ENCODE data around the gene PREX1.
A peak's percentile ranks its signal among the peaks of the same experiment; 100 is the strongest.

Gene PREX1

DNA sequence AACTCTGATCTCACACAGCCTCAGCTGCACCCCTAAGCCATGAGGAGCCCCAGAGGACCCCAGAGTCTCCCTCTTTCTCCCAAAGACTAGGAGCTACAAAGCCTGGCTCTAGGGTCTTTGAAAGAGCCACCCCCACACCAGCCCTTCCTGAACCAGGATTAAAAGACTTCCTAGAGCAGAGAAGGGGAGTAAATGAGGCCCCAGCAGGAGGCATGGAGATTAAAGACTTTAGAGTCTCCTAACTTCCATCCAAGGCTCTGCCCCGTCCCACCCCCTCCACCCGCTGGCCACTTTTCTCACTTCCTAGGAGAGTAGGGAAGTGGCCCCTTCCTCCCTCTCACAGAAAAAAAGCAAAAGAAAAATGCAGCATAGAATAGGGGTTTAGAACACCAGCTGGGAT is 1.7 kb downstream of the PREX1 start:
- peak in 2 of 14 donors; percentile 51 to 56 for DNase-seq

DNA sequence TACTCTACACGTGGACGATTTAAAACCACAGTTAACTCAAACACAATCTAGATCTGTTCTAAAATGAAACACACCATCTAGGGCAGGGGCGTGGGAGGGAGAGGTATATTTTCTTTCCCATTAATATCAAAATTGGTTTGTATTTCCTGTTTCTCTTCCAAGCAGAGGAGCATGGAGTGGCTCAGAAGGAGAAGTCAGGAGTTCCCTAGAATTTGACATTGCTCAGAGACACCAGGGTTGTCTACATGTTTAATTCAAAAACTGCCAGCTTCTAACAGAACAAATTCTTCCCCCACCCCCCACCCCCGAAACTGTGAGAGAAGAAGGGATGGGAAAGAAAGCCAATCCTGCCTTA is 2.3 kb downstream of the PREX1 start:
- no peak for DNase-seq

DNA sequence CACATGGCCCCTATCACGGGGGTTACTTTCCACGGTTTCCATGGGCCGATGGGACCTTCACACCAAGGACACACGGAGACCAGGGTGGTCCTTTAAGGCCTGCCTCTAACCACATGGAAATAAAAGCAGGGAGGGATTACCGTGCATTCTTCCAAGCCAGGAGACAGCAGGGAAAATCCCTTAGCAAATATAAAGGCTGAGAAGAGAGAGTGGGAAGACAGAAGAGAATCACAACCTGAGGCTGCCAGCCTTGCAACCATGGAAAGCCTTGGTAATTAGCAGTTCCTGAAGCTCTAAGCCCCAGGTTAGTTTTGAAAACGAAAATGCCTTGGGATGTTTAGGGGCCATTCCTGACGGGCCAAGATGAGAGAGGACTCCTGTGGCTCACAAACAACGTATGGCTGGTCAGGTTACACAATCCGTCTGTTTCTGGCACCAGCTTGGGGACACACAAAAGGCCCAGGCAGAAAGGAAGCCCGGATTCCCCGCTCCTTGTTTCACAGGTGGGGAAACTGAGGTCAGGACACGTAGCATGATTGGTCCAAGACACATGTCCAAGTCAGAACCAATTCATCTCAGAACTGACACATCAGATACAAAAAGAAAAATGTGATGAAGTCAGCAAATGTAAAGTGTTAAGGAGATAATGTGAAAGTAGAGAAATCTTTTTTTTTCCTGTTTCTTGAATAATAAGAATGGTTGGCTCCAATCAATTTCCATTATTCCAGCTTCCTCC is 2.8 kb downstream of the PREX1 start:
- DNase-seq, result peak in 2 of 14 donors; percentile 18 to 19

DNA sequence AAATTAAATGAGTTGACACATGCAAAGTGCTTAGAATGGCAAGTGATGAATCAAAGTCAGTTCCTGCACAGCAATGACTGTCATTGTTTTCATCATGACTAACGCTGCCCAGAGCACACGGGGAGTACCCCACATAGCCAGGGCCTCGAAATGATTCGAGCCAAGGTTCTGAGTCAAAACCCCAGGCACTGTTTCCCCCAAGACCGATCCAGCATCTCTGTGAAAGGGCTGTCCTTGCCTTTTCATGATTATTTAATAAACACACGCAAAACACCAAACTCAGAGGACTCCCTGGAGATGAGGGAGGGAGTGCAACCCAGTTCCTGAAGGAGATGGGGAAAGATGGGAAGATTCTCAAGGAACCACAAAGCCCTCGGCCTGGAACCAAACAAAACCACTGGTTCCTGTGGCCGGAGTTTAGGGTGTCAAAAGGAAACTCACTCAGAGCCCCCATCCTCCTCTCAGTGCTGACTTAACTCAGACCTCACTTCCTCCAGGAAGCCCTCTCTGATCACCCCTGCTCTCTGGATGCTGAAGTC is 3.8 kb downstream of the PREX1 start:
- DNase-seq, result peak in 4 of 14 donors; percentile 52 to 68 (median 60)

DNA sequence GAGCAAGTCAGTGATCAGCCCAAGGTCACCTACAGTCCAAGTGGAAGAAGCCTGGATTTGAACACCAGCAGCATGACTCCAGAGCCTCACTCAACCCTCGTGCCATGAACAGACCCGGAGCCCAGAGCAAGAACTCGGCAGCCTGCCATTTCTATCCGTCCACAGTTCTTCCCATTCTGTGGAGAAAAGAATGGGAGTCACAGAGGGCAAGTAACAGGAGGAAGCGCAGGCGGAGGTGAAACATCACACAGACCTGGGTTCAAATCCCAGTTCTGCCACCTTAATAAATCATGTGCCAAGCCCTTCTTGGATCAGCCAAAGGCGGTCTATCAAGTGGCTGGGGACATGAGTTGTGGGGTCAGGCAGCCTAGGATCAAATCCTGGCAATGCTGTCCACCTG is 4.3 kb downstream of the PREX1 start:
- peak in 7 of 14 donors; percentile 27 to 72 (median 53) for DNase-seq

DNA sequence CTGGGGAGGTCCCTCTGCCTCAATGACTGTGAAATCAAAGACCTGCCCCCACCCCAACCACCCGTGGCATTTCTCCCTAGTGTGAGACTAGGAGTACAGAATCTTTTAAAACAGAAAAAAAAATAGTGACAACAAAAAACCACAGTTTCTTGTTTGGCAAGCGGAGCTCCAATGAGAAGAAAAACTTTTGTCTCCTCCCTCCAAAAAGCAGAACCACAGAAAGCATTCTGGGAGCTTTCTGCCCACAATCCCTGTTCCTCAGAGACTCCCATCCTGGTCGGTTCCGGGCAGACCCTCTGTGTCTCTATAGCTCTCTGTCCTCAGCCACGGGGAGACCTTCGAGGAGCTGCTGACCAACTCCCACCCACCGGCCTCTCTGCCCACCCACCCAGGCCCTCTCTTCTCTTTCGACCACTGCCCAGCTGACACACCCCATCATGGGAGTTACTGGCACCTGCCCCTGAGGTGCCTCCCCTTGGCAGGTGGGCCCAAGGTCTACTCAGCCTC is 4.9 kb downstream of the PREX1 start:
- DNase-seq, result peak in 6 of 14 donors; percentile 11 to 72 (median 56)

DNA sequence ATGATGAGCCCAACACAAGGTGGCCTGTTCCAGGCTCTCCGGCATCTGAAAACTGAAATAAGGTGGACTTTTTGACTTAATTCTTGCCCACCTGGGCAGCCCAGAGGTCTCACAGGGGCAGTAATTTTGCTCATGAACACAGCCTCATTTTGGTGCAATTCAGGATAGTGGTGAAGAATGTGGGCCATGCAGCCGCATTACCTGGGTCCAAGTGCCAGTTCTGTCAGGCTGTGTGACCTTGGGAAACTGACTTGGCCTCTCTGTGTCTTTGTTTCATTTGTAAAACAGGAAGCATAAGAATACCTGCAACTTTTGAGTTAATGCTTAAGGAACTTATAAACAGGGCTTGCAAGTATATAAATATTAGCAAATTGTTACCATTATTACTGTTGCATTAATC is 5.6 kb downstream of the PREX1 start:
- DNase-seq, result no peak

DNA sequence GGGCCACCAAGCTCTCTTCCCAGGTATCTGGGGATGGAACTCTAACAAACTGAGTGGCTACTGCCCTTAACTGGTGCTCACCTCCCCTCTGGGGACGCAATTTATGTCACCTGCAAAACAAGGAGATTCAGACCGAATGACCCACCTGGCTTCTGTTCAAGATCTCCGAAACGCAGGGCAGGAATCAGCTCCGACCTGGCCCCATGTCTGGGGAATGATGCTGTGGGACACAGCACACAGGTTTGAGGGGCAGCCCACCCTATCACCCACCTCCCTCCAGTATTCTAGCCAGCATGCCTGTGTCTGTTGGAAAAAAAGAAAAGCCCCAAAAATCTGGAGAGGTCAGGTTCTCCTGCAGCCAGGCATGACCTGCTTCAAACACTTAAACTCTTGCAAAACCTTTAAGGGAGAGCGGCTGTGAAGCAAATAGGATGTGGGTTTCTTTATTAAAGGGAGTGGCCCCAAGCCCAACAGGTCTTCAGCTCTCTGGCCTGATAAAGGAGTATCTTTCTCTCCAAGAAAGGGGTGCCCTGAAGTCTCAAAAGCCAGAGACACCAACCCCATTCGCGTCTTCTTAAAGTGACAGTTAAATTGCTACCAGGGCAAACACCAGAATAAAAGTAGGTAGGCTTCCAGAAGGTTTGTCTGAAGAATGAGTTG is 6.4 kb downstream of the PREX1 start:
- DNase-seq, result no peak

DNA sequence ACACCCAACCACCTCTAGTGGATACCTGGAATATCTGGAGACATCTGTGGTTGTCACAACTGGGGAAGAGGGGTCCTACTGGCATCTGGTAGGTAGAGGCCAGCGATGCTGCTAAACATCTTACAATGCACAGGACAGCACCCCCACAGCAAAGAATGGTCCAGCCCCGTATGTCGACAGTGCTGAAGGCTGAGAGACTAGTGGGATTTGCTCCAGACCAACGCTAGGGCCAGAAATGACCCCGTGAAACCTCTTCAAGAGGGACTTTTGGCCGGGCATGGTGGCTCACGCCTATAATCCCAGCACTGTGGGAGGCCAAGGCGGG is 7.2 kb downstream of the PREX1 start:
- no peak for DNase-seq

DNA sequence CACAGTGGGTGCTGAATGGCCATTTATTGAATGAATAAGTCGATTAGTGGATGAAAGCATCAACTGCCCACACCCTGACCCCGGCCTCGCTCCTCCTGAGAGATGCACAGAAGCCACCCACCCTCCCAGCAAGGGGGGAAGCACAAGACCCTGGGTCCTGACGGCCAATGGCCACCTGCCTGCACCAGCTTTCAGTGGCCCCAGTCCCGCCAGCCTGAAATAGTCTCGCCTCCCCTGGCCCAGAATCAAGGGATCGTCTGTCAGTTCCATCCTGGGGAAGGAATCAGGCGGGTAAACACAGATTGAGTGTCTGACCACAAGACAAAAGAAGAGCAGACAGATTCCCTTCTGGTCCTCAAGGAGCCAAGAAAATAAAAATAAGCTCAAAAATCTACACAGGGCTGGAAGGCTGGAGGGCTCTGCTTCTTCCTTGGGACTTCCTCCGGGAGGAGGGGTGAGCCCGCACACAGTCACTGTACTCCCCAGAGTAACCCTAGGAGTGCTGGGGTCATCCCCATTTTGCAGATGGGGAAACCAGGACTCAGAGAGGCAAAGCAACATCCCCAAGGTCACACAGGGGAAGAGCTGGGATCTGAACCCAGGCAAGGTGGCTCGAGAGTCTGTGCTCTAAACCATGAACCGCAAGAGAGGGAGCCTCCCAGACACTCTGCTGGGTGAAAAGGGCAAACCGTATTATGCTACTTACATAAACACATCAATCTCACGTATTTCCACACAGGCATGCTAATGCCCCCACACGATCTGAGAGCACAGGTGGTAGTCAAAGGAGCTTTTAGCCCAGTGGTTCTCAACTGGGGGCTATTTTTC is 7.8 kb downstream of the PREX1 start:
- DNase-seq, result peak in 2 of 14 donors; percentile 35 to 36

DNA sequence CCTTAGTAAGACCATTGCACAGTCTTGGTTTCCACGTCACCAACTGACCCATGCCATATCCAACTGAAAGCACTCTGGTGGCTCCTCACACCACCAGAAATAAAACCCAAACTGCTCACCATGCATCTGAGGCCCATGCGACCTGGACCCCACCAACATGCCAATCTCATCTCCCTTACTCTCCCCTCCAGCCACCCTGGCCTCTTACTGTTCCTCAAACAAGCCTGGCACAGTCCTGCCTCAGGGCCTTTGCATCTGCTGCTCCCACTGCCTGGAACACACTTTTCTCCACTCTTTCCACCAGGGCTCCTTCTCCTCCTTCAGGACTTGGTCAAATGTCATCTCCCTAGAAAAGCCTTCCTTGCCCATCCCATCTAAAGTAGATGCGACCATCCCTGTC is 8.7 kb downstream of the PREX1 start:
- DNase-seq, result no peak

DNA sequence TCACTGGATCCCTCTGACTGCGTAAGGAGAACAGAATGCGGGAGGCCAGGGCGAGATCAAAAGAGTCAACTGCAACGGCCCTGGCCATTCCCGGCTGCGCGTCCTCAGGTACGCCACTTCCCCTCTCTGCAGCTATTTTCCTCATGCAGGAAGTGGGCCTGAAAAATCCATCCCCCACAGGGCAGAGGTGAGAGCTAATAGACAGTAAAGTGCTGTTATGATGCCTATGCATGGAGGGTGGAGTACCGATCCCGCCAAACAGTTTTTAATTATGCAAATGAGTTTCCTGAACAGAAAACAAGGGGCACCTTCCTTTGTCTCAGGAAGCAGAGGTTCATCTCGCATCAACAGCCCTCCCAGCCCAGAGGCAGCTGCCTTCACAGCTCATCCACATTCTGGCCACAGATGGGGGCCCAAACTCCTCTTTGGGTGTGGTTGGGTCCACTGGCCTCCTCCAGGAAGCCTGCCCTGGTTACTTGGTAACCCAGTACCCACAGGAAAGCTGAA is 9.3 kb downstream of the PREX1 start:
- no peak for DNase-seq

DNA sequence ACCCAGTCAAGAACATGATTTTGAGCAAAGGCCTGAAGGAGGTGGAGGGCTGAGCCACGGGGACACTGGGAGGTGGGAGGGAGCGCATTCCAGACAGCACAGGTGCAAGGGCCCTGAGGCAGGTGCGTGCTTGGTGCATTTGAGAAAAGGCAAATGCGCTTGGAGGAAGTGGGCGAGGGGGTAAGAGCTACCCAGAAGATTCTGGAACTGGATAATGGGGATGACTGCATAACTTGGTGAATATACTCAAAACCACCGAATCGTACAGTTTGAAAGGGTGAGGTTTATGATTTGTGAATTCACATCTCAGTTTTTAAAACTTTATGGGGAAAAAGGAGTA is 9.8 kb downstream of the PREX1 start:
- DNase-seq, result no peak

DNA sequence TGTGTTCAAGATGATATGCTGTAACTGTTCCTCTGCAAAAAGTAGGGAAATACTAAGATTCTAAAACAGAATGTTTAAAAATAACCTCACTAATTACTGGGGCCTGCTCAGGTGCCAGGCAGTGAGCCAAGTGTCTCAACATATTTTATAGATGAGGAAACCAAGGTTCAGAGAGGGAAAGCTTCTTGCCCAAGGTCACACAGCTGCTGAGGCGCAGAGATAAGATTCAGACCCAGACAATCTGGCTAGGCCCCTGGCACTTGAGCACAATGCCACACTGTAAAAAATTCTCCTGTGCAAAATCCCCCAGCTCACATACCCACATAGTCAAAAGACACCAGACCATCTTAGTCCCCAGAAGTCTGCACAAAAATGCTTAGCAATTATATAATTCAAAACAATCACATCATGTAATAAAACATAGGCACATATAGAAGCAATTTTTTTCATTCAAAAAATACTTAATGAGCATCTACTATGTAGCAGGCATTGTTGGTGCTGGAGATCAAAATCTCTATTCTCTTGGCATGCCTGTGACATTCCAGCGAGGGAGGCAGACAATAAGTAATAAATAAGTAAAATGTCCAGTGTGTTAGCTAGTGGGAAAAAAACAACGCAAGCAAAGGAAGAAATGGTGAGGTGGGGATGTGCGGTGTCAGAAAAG is 10.3 kb downstream of the PREX1 start:
- DNase-seq, result no peak

DNA sequence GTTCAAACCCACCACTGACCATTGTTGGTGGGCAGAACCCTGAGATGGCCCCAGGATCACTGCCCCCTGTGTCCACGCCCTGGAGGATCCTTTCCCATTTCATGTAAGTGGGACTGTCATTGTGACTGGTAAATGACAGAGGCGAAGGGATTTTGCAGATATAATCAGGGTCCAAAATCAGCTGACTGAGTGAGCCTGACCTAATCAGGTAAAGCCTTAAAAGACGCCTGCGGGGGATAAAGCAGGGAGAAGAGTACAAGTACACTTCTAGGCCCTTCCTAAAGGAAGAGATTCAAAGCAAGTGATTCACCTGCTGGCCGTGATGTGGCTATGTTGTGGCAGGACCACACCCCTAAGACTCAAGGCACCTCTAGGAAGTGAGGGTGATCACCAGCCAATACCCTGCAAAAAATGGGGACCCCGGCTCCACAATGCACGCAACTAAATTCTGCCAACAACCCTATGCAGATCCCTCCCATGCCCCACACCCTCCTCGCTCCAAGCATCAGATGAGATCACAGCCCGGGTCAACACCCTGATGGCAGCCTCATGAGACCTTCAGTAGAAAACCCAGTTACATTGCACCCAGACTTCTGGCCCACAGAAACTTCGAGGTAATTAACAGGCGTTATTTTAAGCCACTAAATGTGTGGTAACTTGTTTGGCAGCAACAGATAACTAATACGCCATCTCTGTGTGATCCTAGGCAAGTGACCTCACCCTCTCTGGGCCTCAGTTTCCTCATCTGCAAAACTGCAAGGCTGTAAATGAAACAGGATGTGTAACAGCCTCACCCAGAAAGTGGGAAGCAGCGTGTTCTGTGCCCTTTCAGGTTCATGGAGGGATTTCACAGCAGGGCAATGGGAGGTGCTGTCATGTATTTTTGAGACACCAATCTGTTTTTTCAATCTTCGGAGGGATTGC is 11.3 kb downstream of the PREX1 start:
- DNase-seq, result no peak

DNA sequence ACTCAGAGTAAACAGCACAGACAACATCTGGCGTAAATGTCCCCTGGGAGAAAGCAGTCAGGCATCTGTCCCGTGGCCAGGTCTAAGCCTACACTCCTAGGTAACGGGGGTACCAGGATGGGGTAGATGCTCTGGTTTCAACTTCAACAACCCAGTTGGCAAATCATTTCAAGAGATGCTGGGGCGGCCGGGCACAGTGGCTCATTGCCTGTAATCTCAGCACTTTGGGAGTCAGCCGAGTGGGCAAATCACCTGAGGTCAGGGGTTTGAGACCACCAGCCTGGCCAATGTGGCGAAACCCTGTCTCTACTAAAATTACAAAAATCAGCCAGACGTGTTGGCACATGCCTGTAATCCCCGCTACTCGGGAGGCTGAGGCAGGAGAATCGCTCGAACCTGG is 12.3 kb downstream of the PREX1 start:
- no peak for DNase-seq

DNA sequence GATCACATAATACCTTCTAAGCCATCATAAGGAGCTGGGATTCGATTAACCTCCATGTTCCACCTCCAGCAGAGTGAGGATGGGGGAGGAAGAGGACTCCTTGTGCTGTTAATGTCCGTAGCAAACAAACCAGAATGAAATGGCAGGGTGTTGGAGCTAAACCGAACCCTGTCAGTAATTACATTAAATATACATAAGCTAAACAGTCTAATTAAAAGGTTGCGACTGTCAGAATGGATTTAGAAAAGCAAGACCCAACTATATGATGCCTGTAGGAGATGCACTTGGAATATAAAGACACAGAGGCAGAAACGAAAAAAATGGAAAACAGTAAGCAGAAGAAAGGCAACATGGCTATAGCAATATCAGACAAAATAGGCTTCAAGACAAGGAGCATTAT is 13.2 kb downstream of the PREX1 start:
- no peak for DNase-seq

DNA sequence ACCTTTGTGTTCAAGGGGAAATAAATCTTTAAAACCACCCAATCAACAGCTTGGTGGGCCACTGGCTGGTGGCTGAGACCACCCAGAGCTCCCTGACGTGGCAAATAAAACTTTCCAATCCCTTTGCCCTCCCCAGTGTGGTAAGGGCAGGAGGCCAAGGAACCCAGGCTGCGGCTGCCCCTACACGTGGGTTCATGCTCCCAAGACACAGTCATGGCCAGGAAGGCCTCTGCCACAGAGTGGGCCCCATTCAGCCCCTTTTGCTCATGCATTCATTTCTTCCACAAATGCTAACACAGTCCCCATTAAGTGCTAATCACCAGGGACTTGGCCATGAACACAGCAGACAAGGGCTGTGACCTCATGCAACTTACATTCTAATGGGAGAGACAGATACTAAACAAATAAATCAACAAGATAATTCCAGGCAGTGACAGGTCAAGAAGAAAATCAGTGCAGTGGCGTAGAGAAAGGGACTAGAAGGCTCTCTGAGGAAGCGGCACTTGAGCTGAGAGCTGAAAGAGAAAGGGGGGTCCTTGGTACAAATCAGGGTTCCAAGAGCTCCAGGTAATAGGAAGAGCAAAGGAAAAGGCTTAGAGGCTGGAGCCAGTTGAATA is 13.8 kb downstream of the PREX1 start:
- no peak for DNase-seq

DNA sequence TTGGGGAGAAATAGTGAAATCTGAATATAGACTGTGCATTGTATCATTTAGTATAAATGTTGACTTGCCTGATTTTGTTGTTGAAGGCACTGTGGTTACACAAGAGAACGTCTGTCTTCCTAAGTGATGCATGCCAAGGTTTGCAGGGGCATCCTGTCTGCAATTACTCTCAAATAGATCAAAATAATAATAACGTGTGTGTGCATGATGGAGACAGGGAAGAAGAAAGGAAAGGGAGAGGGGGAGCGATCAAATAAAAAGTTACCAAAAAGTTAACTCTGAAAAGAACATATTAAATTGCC is 14.4 kb downstream of the PREX1 start:
- DNase-seq, result no peak

DNA sequence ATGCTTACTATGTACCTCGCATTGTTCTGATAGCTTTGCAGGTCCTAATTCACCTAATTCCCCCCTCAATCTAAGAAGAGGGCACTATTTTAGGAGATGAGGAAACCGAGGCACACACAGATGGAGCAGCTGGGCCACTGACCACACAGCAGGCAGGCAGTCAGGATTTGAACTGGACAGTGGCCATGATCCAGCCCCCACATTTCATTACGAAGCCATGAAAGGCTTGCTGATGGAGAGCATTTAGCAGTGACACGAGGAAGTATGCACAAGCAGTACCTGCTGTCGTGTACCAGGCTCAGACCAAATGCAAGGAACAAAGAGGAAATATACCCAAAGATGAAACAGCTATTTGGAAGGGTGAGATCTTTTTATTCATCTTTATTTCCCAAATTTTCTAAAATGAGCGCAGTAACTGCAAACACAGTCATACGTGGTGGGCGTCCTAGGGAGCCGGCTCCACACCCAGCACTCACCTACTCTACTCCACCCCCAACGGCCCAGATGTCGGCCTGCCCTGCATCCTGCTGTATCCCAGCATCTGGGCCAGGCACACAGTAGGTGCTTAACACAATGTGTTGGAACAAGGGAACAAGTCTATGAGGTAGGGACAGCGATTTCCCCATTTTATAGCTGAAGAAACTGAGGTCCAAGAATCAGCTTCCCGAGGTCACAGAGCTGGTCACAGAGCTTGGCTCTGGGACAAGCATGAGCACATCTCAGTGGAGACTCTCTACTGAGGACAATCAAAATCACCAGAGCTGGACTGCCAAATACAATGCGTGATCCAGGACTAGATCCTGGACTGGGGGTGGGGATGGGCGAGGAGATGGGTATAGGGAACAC is 15.0 kb downstream of the PREX1 start:
- DNase-seq, result peak in 4 of 14 donors; percentile 27 to 47 (median 36)
